Hypothalamus (tissue), 51 donors: Measurements from ENCODE around the gene CCDC66.

ENCODE experiments used
- DNase-seq, 51 donors: peaks; one replicate each; lab custom pipeline; 2025; lab: John Stamatoyannopoulos, UW

CCDC66 gene

DNA sequence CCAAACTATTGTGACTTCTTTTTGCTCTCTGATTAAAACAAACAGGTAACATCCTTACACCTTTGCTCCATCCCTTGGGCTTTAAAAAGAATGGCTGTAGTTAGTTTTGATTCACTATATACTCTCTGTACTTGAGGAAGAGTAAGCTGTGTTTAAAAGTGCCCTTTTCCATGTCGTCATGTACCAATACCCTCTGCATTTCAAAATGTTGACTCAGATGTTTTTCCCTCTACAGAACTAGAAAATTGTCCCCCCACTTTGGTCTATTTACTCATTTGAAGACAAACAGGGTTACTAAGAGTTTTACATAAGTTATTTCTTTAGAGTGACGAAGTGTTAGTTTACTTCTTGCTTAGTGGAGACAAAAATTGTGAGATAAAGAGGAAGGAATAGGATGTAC lies 63.4 kb downstream of the CCDC66 start:
- DNase-seq = no peak

- no peak for DNase-seq
Observed at GRCh38 chr3:56621681-56622080, 64.7 kb downstream of the CCDC66 start.

DNA sequence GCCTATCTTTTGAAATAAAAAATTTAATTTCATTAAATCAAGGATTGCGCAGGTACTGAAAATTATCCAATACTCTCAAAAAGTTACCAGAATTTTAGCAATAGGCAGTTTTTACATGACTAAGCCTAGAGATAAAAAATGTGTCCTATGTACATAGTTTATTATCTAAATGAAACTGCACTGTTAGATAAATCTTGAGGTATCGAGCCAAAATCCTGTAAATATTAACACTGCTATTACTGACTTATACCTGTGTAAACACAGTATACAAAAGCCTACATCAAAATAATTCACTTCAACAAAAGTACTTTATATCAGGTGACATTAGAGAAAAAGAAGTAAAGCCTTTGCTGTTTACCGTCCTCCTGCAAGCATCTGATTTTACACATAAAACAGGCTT lies 65.4 kb downstream of the CCDC66 start:
- no peak for DNase-seq

- no peak for DNase-seq
Observed at GRCh38 chr3:56624725-56625124, 67.8 kb downstream of the CCDC66 start.

DNA sequence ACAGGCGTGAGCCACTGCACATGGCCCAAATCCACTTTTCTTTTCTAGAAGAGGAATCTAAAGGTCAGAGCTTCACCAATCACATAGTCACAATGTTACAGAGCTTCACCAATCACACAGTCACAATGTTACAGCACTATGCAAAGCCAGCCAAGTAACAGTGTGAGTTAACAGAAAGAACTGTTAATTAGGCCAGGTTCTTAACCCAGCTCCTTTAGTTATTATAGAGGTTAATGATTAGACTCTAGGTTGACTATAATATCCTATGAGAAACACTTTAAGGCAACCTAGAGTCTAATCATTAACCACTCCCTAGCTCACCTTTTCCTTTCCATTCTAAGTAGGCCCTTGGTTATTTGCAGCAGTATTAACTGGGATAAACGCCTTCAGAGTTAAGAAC lies 72.1 kb downstream of the CCDC66 start:
- DNase-seq = no peak

GRCh38 chr3:56629451-56629850 lies 72.5 kb downstream of the CCDC66 start:
- no peak for DNase-seq

DNA sequence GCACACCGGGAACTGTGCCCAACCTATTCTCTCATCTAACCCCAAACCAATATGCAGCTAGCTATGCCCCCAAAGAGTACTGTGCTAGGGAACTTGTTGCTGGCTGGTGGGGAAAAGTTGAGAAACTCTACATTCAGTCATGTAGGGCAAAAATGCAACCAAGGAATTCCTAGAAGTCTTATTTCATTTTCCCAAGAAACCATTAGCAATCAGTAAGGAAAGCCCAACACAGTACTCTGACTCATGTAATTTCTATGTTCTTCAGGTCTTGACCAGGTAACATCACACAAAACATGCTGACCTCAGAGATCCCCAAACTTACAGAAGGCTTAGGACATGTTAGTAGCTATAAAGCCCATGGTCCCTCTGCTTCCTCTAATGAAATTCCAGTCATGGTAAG lies 74.0 kb downstream of the CCDC66 start:
- no peak for DNase-seq

DNA sequence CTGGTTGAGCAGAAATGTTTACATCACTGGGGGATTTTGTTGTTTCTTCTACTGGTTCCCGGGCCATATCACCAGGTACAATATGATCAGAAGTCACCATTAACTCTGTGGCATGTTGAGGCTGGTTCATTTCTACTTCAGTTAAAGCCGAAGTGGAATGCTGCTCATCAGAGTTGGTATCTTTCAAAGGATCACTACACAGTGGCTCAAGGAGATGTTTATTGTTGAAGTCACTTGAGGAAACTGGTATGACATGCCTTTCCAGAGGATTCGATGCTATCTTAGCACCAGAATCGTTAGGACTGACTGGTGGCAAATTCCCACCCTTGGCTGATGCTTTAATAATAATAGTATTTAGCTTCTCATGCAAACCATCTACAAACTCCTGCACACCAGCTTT lies 76.2 kb downstream of the CCDC66 start:
- no peak for DNase-seq

- no peak for DNase-seq
Observed at GRCh38 chr3:56633602-56634535, 76.9 kb downstream of the CCDC66 start.

DNA sequence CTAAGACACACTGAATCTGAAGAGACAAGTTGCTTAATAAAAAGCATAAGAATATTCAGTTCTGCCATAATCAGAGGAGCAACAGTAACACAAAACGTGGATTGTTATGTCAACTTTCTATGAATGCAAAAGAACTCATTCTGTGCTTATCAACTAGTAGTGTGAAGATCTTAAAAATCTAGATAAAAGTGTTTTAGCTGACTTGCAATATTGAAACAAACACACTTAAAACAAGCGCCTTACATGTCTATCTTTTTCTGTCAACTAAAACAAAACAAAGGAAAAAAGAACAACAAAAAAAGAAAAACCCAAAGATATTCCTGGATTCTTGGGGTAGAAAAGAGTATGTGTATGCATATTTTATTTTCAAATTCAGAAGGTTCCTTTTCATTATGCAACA lies 88.4 kb downstream of the CCDC66 start:
- no peak for DNase-seq

DNA sequence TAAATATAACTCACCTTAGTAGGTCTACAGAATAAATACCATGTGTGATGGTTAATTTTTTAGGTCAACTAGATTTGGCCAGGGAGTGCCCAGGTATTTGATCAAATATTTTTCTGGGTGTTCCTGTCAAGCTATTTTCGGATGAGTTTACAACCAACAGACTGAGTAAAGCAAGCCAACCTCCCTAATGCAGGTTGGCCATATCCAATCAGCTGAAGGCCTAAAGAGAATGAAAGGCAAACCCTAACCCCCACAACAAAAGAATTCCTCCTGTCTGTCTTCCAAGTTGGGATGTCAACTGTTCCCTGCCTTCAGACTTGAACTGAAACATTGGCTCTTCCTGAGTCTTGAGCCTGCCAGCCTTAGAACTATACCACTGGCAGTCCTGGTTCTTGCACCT lies 97.5 kb downstream of the CCDC66 start:
- DNase-seq = no peak

GRCh38 chr3:56655709-56656108 lies 98.7 kb downstream of the CCDC66 start:
- no peak for DNase-seq

- no peak for DNase-seq
Observed at GRCh38 chr3:56664823-56665222, 107.8 kb downstream of the CCDC66 start.

- DNase-seq = no peak
Observed at GRCh38 chr3:56667973-56668579, 111.1 kb downstream of the CCDC66 start.
